Measurements from ENCODE around the gene SMARCB1.

Gene SMARCB1

GRCh38 chr22:23762842-23763578 is 23.8 kb upstream of the SMARCB1 start, which contains the start of gene C22orf15:
C22orf15 (plus strand) TSS chr22:23762990; CDS start chr22:23763307, 317 bp downstream.
- no peak for DNase-seq

DNA sequence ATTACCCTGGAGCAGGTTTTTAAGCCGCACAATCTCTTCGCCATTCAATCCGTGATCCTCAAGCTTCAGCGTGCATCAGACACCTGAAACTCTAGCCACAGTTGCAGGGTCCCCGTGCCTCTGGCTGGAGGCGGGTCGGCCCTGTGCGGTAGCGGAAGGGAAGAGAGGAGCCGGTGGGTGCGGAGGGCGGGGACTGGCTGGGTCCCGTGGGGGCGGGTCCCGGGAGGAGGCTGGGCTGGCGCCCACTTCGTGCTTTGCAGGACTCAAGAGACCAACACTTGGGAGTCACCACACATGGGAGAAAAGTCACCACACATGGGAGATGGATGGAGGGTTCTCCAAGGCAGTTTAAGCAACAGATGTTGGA is 23.2 kb upstream of the SMARCB1 start:
- DNase-seq = peak; percentile 56

GRCh38 chr22:23763954-23764353 is 22.8 kb upstream of the SMARCB1 start:
- no peak for DNase-seq

DNA sequence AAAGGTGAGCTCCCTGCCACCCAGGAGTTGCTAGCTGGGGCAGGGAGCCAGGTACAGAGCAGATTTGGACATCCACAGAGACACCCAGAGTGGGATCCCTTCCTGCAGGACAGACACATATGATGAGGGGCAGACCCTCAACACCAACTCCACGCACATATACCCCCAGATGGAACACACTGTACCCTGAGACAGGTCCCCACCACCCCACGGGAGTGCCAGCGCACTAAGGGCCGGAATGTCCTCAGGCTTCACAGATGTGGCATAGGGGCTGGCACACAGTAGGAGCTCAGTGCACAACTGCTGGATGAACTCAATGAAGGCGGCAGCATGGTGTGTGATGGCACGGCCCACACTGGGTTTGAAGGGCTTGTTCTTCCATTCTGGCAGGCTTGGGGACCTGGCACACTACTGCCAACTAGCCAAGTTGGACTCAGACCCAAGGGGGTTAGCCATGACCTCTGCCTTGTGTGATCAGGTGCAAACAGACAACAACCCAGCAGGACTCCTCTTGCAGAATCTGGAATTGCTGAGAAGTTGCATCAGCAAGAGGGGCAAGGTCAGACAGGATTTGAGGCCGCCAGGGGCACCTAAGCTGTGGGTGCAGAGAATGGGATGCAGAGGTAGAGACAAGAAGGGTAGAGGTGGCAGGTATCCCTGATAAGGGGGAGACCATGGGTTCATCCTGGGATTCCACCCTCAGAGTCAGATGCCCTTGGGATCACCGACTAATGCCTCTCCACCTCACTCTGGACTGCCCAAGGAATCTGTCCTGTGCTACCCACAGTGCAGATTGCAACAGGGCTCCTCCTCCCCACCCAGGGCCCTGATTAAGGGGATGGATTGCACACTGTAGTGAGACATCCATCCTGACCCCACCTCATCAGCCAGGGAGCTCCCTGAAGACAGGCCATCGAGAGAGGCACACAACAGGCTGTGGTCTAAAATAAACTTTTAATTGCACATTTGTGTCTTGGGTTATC is 21.6 kb upstream of the SMARCB1 start:
- no peak for DNase-seq

DNA sequence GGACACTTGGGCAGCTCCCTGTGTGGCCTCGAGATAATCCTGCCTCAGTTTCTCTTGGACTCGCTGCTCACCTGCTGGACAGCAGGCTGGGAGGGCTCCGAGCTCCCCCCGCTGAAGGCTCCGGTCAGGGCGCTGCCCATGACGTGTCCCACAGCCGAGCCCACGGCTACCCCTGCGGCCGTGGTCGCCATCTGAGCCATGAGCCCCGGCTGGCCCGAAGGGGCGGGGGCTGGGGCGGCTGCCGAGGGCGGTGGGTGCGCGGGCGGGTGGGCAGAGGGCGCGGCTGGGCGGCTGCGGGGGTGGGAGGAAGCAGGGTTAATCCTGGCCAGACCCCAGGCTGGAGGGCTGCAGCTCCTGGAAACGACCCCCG is 19.5 kb upstream of the SMARCB1 start:
- no peak for DNase-seq

DNA sequence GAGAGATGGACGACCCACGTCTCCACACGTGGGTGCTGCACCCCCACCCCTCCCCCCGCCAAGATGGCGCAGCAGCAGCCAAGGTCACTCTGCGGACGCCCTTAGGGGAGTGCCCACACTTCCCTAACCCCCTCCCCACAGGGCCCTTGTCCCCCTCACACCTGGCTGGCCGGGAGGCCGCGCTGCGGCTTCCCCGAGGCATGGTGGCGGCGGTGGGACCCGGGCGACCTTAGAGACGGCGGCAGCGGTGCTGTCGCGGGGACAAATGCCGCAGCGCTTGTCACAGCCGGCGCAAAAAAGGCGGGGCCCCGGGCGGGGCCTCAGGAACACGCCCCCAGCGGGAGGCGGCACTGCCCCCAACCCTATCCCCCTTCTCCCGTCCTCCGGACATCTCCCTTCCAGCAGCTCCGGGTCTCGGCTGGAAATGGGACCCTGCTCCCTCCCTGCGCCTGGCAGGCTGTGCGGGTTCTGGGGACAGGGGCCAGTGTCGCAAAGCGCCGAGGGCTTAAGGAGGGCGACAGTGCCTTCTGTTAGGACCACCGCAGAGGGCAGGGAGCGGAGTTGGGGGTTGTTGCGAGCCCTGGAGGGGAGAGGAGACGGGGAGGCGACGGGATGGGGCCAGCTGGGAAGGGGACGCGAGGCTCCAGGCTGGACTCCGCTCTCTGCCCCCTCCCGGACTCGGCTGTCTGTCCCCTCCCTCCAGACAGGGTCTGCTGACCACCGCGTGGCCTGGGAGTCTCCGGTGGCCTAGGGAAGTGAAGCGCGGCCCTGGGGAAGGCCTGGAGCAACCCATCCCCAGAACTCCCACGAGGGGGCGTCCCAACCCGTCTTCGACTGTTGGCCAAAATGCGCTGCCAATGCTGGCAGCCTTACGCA is 18.9 kb upstream of the SMARCB1 start, which contains the start of gene CHCHD10:
TSS of gene CHCHD10 (minus strand) at position 300 of the 876 bp plus-strand sequence. CDS start at position 202, 98 bp downstream.
- peak; percentile 76 for DNase-seq

- DNase-seq = no peak
Observed at GRCh38 chr22:23769321-23769965, 17.3 kb upstream of the SMARCB1 start.

- no peak for DNase-seq
Observed at GRCh38 chr22:23772315-23772648, 14.5 kb upstream of the SMARCB1 start.

DNA sequence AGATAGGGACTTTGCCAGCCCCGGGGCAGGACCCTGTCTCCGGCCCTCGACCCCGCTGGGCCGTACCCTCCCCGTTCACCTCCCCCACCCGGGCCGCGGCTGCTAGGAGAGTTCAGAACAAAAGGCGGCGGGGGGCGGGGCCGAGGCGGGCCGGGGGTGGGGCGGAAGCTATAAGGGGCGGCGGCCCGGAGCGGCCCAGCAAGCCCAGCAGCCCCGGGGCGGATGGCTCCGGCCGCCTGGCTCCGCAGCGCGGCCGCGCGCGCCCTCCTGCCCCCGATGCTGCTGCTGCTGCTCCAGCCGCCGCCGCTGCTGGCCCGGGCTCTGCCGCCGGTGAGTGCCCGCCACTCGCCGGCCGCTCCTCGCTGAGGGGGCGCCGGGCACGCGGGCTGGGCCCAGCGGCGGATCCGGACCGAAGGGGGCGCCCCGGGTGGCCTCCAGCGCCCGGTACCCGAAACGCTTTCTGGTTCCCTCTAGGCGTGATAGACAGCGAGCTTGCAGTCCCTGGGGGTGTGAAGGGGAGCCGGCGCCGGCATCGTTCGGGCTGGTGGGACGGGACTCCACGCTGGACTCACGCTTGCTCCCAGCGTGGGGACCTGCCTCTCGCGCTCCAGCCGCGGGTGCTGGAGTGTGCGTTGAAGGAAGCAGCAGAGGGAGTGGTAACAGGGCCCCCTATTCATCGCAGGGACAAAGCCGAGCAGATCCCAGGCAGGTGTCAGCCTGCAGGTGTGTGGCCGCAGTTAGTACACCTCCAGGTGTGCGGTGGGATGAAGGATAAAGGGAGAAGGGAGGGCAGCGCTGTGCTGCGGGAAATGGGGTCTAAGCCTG is 13.9 kb upstream of the SMARCB1 start, which contains the start of gene MMP11:
TSS of gene MMP11 (plus strand) at position 201 of the 825 bp plus-strand sequence. CDS start at position 223, 22 bp downstream.
- DNase-seq = peak; percentile 69

DNA sequence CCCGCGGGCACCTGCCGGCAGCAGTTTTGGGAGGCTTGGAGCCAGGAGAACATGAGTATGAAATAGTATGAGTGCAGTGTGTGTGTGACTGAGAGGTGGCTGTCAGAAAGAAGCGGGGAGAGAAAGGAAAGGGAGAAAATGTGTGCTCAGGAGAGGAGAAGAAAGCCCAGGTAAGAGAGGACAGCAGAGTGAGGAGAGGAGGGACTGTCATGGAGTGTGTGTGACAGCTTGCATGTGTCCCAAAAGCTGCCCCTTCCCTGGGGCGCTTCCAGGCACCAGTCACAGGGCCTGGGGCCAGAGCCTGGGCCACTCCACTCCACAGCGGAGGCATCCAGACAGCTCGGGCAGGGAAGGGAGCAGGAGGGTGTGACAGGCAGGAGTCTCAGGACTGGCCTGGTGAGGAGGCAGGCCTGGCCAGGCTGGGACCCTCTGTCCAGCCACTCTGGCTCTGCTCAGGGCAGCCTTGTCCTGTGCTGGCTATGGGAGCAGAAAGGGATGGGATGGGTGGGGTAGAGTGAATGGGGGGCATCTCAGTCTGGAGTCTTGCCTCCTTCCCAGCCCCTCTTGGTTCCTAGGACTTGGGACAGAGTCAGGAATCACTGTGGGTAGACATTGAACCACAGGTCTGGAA is 13.2 kb upstream of the SMARCB1 start:
- DNase-seq = no peak

DNA sequence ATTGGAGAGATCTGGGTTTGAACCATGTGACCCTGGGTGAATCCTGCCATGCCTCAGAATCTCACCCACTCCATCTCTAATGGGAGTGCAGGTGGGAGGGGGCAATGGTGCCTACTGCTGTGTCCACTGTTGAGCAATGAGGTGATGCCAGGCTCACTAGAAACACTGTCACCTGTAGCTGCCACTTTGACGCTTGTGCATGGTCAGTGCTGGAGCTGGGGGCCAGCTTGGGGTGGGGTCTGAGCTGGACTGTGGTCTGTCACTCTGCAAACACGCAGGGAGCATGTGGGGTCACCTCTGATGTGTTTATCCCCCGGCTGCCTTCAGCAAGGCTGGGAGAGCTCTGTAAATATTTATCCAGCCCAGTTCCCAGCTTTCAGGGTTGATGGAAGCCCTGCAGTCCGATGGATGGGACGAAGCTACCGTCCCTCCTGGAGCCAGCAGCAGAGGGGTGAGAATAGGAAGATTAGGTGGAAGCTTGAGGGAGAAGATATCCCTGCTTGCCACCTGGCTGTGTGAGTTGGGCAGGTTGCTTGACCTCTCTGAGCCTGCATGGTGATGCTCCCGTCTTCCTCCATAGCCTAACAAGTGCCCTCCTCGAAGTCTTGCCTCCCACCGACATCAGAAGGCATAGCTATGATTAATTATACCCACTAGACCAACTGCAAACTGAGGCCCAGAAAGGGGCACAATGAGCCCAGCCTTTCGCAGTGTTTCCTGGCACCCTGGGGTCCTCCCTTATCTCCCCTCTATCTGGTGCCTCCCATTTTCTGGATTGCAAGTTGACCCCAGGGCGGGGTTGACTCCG is 12.4 kb upstream of the SMARCB1 start:
- DNase-seq = no peak

GRCh38 chr22:23774922-23775436 is 11.8 kb upstream of the SMARCB1 start:
- no peak for DNase-seq

DNA sequence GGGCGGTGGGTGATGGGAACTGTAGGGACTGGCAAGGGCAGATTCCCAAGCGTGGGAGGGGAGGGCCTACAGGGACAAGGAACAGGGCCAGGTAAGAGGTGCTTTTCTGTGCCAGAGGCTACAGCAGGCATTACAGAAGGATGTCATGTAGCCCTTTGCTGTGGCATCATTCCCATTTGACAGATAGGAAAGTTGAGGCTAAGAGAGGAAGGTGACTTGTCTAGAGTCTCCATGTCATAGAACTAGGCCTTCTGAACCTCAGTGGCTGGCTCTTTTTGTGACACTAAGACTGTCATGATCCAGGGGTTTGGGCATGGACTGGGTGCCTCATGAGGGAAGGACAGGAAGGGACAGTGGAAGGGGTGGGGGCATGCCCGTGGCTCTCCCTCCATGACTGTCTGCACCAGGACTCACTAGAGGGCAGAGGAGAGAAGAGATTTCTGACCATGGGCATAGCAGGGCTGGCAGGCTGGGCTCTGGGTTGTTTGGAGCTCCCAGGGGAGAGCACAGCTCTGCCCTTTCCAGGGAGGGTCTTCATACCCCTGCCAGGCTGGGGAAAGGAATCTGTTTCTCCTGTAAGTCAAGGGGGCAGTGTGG is 10.9 kb upstream of the SMARCB1 start:
- no peak for DNase-seq

DNA sequence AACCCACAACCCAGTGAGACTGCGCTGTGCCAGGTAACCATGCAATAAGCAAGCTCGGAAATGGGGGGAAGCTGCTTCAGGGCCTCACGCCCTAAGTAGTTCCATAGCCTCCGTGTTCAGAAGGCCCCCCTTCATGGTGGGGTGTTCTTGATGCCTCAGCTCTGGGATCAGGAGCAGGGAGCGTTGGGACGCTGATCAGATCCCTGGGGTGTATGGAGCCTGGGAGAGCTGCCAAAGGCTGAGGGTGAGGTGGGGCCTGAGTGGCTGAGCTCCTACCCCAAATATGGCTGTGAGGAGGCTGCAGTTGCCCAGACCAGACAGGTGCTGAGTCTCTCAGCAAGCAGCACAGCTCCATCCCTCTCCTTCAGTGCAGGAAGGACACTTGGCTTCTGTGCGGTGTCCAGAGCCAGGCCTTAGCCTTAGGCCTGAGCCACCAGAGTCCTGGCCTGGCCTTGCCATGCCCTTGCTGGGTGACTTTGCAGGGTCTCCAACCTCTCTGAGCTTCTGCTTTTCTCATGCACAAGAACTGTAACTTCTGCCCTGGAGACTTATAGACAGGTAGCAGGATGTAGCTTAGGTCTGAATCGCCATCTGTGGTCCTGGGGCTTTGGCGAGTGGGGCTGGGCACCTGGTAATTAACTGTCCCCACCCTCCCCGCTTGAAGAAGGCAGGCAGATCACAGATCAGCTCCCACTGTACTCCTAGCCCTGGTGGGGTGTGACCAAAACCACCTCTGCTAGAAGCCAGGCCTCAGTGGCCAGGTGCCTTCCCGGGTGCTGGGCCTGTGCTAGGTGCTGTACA is 8.8 kb upstream of the SMARCB1 start:
- no peak for DNase-seq

GRCh38 chr22:23778577-23778900 is 8.2 kb upstream of the SMARCB1 start:
- no peak for DNase-seq

GRCh38 chr22:23779083-23779482 is 7.7 kb upstream of the SMARCB1 start:
- DNase-seq = no peak

DNA sequence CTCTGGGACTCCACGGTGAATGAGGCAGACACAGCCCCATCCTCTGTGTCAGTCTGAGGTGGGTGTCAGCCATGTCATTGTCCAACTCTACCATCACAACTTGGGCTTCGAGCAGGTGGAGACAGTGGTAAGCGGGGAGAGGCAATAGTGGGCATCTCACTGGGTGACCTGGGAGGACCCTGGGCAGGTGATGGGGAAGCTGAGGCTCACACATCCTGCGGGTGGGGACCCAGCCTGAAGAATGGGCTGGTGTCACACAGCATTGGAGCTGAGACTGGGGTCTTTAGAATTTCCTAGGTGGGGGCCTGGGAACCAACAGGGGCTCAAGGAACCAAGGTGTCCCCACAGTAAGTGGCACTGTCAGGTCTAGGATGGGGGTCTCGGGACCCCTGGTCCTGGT is 7.0 kb upstream of the SMARCB1 start:
- DNase-seq = no peak

GRCh38 chr22:23780146-23780748 is 6.5 kb upstream of the SMARCB1 start:
- DNase-seq = no peak

Data from stimulated activated CD4-positive, alpha-beta T cell treated with anti-CD3 and anti-CD28 coated beads, Interleukin-12 subunit alpha, Interleukin-12 subunit beta, amount 100 ng/mL, for 4 hours (primary cell).